IMR-90 (cell line): Measurements from ENCODE around the gene SPINT2. TPM values are rescaled to one million over a fixed set of nuclear protein-coding genes. Genes with fewer than 3 reads are reported as not detected.

Source experiments
- ATAC-seq: fragments of 200-7000 bp; cut with Tn5 transposase; 2 replicates; pipeline ENCODE4 v1.9.1; 2020; ENCODE audit warnings: low read depth, mild to moderate bottlenecking, moderate library complexity
- BruUV-seq: library from RNA; stranded (reverse); fragments of 400-500 nt; replicated peaks from 2 replicates; lab custom pipeline; 2021; lab: Mats Ljungman, UMichigan
- CTCF ChIA-PET: fragments of 300-600 bp; formaldehyde crosslinking; extraction: SDS; loops from one replicate; lab custom pipeline; 2021; ENCODE audit warnings: antibody characterized with exemption; lab: Yijun Ruan, JAX
- POLR2A ChIA-PET: fragments of 300-600 bp; sonication (Branson Sonifier 250); formaldehyde crosslinking; loops from one replicate; lab custom pipeline; 2022; ENCODE audit warnings: antibody characterized with exemption; ENCODE audit not compliant: unreplicated experiment; lab: Charles Lee
- DNase-seq: peaks from one replicate; pipeline ENCODE4 v3.0.0; 2013
- H2AFZ ChIP-seq: replicated peaks from 2 replicates; pipeline ENCODE3; 2013; ENCODE audit warnings: low read length, mild to moderate bottlenecking; ENCODE audit not compliant: poor library complexity
- H2AK5ac ChIP-seq: 2 replicates; pipeline ENCODE4 v1.6.1; 2013; ENCODE audit warnings: low read depth, low read length, inconsistent platforms
- H2AK9ac ChIP-seq: replicated peaks from 2 replicates; pipeline ENCODE3; 2013; ENCODE audit warnings: mild to moderate bottlenecking, low read depth, low read length, moderate library complexity; ENCODE audit not compliant: poor library complexity
- H2BK120ac ChIP-seq: 2 replicates; pipeline ENCODE4 v1.6.1; 2013; ENCODE audit warnings: low read depth, low read length, inconsistent platforms
- H2BK15ac ChIP-seq: 3 replicates; pipeline ENCODE4 v1.6.1; 2013; ENCODE audit warnings: low read depth, low read length, inconsistent platforms
- H2BK20ac ChIP-seq: 2 replicates; pipeline ENCODE4 v1.6.1; 2013; ENCODE audit warnings: low read depth, mild to moderate bottlenecking, inconsistent platforms, low read length, moderate library complexity
- H2BK5ac ChIP-seq: 2 replicates; pipeline ENCODE4 v1.6.1; 2013; ENCODE audit warnings: mild to moderate bottlenecking, low read depth, low read length, inconsistent platforms; ENCODE audit not compliant: poor library complexity, severe bottlenecking
- H3K14ac ChIP-seq: replicated peaks from 2 replicates; pipeline ENCODE4 v1.6.1; 2013; ENCODE audit warnings: low read depth, low read length, inconsistent platforms
- H3K18ac ChIP-seq: 2 replicates; pipeline ENCODE4 v1.6.1; 2013; ENCODE audit warnings: low read depth, low read length, control low read depth
- H3K23ac ChIP-seq: 2 replicates; pipeline ENCODE4 v1.6.1; 2013; ENCODE audit warnings: low read depth, low read length, inconsistent platforms
- H3K27ac ChIP-seq: 2 replicates; pipeline ENCODE4 v1.5.1; 2013; ENCODE audit warnings: mild to moderate bottlenecking, control low read depth, low read length; ENCODE audit not compliant: insufficient read depth
- H3K27me3 ChIP-seq: 2 replicates; pipeline ENCODE4 v1.6.1; 2013; ENCODE audit warnings: low read length; ENCODE audit not compliant: control insufficient read depth, insufficient read depth
- H3K36me3 ChIP-seq: 2 replicates; pipeline ENCODE4 v1.6.1; 2013; ENCODE audit warnings: low read length, mixed read lengths; ENCODE audit not compliant: control insufficient read depth, insufficient read depth
- H3K4ac ChIP-seq: 2 replicates; pipeline ENCODE4 v1.6.1; 2013; ENCODE audit warnings: low read depth, low read length, inconsistent platforms
- H3K4me1 ChIP-seq: 2 replicates; pipeline ENCODE4 v1.6.1; 2013; ENCODE audit warnings: low read length, mixed read lengths; ENCODE audit not compliant: control insufficient read depth, insufficient read depth
- H3K4me2 ChIP-seq: 2 replicates; pipeline ENCODE4 v1.6.1; 2013; ENCODE audit warnings: low read depth, mild to moderate bottlenecking, control low read depth, low read length, moderate library complexity
- H3K4me3 ChIP-seq: 2 replicates; pipeline ENCODE4 v1.5.1; 2013; ENCODE audit warnings: low read depth, mild to moderate bottlenecking, control low read depth, low read length, moderate library complexity; ENCODE audit not compliant: insufficient read depth
- H3K56ac ChIP-seq: 2 replicates; pipeline ENCODE4 v1.6.1; 2013; ENCODE audit warnings: low read length, inconsistent platforms; ENCODE audit not compliant: insufficient read depth; ENCODE audit errors: extremely low read depth
- H3K79me1 ChIP-seq, 2 experiments: 2 replicates each; pipeline ENCODE4 v1.6.1; 2013; ENCODE audit warnings: low read length in 2 of 2, inconsistent platforms in 1 of 2, low read depth in 1 of 2
- H3K9ac ChIP-seq: 2 replicates; pipeline ENCODE4 v1.6.1; 2013; ENCODE audit warnings: low read depth, low read length, control low read depth
- H3K9me1 ChIP-seq: 2 replicates; pipeline ENCODE4 v1.6.1; 2013; ENCODE audit warnings: low read length, inconsistent platforms; ENCODE audit not compliant: insufficient read depth
- H3K9me3 ChIP-seq: 2 replicates; pipeline ENCODE4 v1.6.1; 2013; ENCODE audit warnings: low read length; ENCODE audit not compliant: control insufficient read depth, insufficient read depth
- H4K20me1 ChIP-seq: 2 replicates; pipeline ENCODE4 v1.6.1; 2013; ENCODE audit warnings: low read length, inconsistent platforms; ENCODE audit not compliant: insufficient read depth
- H4K5ac ChIP-seq: 2 replicates; pipeline ENCODE4 v1.6.1; 2013; ENCODE audit warnings: mild to moderate bottlenecking, low read depth, low read length, control low read depth
- H4K8ac ChIP-seq, 2 experiments: 2 replicates each; pipeline ENCODE4 v1.6.1; 2013; ENCODE audit warnings: low read depth in 2 of 2, low read length in 2 of 2, control low read depth in 1 of 2, inconsistent platforms in 1 of 2
- H4K91ac ChIP-seq: 2 replicates; pipeline ENCODE4 v1.6.1; 2013; ENCODE audit warnings: low read depth, low read length, inconsistent platforms; ENCODE audit not compliant: insufficient read depth
- BHLHE40 ChIP-seq: fragments of 150-350 bp; IDR thresholded peaks from 2 replicates; pipeline ENCODE4 v1.6.1; 2016; ENCODE audit warnings: mild to moderate bottlenecking, low read depth, low read length
- CEBPB ChIP-seq: IDR thresholded peaks from 2 replicates; pipeline ENCODE4 v1.6.1; 2012; ENCODE audit warnings: low read depth, low read length, improper control_type of control experiment
- RCOR1 ChIP-seq: IDR thresholded peaks from 2 replicates; pipeline ENCODE4 v1.6.1; 2012; ENCODE audit warnings: mild to moderate bottlenecking, low read length, improper control_type of control experiment; ENCODE audit not compliant: insufficient replicate concordance
- WGBS, 2 experiments: methylation state at CpG; one replicate each; pipeline versions ENCODE4 v1.1.5 to v1.1.7; 2013; ENCODE audit warnings: missing lambda C conversion rate in 2 of 2; ENCODE audit not compliant: insufficient read length in 1 of 2; ENCODE audit errors: extremely low coverage in 2 of 2; 5-methylcytosine and 5-hydroxymethylcytosine counted together
- dilution Hi-C: fragments of 300-500 bp; cut with HindIII; formaldehyde crosslinking; loops from one replicate; pipeline ENCODE4 v1.14.3; 2018; ENCODE audit warnings: low sequenced_read_pairs; ENCODE audit not compliant: unreplicated experiment
- in situ Hi-C: fragments of 300-500 bp; cut with MboI; formaldehyde crosslinking; loops from 3 replicates; pipeline ENCODE4 v1.14.3; 2019; ENCODE audit warnings: low sequenced_read_pairs, inconsistent platforms, mixed read lengths
- intact Hi-C: fragments of 100-400 bp; cut with micrococcal nuclease; formaldehyde crosslinking; loops from 2 replicates; pipeline ENCODE4 v1.10.0; 2022
- polyA plus RNA-seq, 3 experiments: library from polyadenylated mRNA; depleted of rRNA; stranded (reverse); fragments of >200 nt; gene quantifications; 2 replicates each; pipeline ENCODE4 v1.2.3, GENCODE V29; 2012; ENCODE audit warnings: low replicate concordance in 1 of 3
- total RNA-seq: library from RNA; depleted of rRNA; stranded (reverse); fragments of >200 nt; gene quantifications from 2 replicates; pipeline ENCODE4 v1.2.3, GENCODE V29; 2012

SPINT2 gene
- total and polyA plus RNA-seq, 2 of the 4 experiments (the other 2 are of a cell fraction), result 0.54 to 1.2 TPM

DNA sequence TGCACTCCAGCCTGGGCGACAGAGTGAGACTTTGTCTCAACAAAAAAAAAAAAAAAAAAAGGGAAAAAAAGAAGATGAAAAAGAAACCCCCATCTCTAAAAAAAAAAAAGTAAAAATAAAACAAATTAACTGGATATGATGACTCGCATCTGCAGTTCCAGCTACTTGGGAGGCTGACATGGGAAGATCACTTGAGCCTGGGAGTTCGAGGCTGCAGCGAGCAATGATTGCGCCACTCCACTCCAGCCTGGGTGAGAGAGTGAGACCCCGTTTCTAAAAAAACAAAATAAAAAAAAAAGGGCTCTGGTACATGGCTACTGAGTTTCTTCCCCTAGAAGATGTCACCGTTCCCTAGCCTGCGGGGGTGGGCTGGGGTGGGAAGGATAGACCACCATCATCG, 68.9 kb downstream of the SPINT2 start:
- Histone ChIP-seq H2BK5ac (no peak overlapping the region), H3K18ac (no peak overlapping the region), H2AK5ac (no peak overlapping the region), H4K5ac (no peak overlapping the region), H3K14ac (no peak overlapping the region), H2BK20ac (no peak overlapping the region), H3K4ac (no peak overlapping the region), H2BK120ac (no peak overlapping the region), H3K56ac (no peak overlapping the region), H3K79me1 (no peaks in the 10 kb centered on the region; a peak in 1 of 4 replicates), H3K23ac (no peak overlapping the region), H3K9me1 (peaks cover 5% of the 10 kb centered on the region; the same call in 1 of the 2 replicates), H3K9me3 (no peaks in the 10 kb centered on the region), H2AK9ac (no peak overlapping the region), H4K91ac (no peak overlapping the region), H2BK15ac (no peak overlapping the region), H2AFZ (no peak overlapping the region), H4K8ac (no peak overlapping the region), H4K20me1 (no peaks in the 10 kb centered on the region), H3K27ac (no peak overlapping the region), H3K36me3 (peaks cover 2% of the 10 kb centered on the region; the same call in 1 of the 2 replicates), H3K27me3 (no peaks in the 10 kb centered on the region), H3K4me1 (no peaks in the 10 kb centered on the region), H3K4me3 (no peak overlapping the region), H3K9ac (no peak overlapping the region), H3K4me2 (no peak overlapping the region)
- in situ Hi-C loops, result loop anchor here (5.0 to 10.0 kb wide), 2 partner anchors 101 to 438 kb away; no protein-coding TSS in a partner anchor
- dilution Hi-C loops, result no loop called here
- no TSS peak for BruUV-seq
- intact Hi-C loops, result no loop called here
- TF ChIP-seq CEBPB, result peak; percentile 74
- no peak for TF ChIP-seq RCOR1
- no peak for TF ChIP-seq BHLHE40
- ChIA-PET CTCF (interaction anchor here (1.7 kb wide), 1 partner anchor 89 kb away, joined by 6 read pairs; no protein-coding TSS in a partner anchor), POLR2A (no interaction called here)
- no CpG with 5 or more reads among the region's 9 CpGs for WGBS, 2 experiments
- DNase-seq (peak; percentile 28), ATAC-seq (no peak)
